ENCODE data around the gene LNX1.

LNX1 gene

GRCh38 chr4:53547983-53548382 lies 43.3 kb downstream of the LNX1 start (continued):
- no peak for TF ChIP-seq TSHZ2 (CRISPR knock-in tag; IDR thresholded peaks at IDR 0.05)
- TF ChIP-seq BACH2 (CRISPR knock-in tag; IDR thresholded peaks at IDR 0.05; ENCODE audit: borderline replicate concordance), result no peak
- no peak for TF ChIP-seq ESRRG (CRISPR knock-in tag; IDR thresholded peaks at IDR 0.05)
- no peak for TF ChIP-seq ZFP30 (CRISPR knock-in tag; IDR thresholded peaks at IDR 0.05)
- no peak for TF ChIP-seq ZC3H10 (CRISPR knock-in tag; IDR thresholded peaks at IDR 0.05)
- TF ChIP-seq GLIS3 (CRISPR knock-in tag; IDR thresholded peaks at IDR 0.05), result no peak
- no peak for TF ChIP-seq CSDC2 (CRISPR knock-in tag; IDR thresholded peaks at IDR 0.05)
- no peak for TF ChIP-seq ZNF70 (CRISPR knock-in tag; IDR thresholded peaks at IDR 0.05)

- ATAC-seq, result no peak
- TF ChIP-seq ZC3H10 (CRISPR knock-in tag; IDR thresholded peaks at IDR 0.05), result no peak
Observed at GRCh38 chr4:53545942-53546581, 45.2 kb downstream of the LNX1 start.

GRCh38 chr4:53545273-53545672 lies 46.0 kb downstream of the LNX1 start:
- no peak for ATAC-seq
- no peak for TF ChIP-seq SNAI2 (CRISPR knock-in tag; IDR thresholded peaks at IDR 0.05)
- no peak for TF ChIP-seq CSDC2 (CRISPR knock-in tag; IDR thresholded peaks at IDR 0.05)
- TF ChIP-seq TOX (CRISPR knock-in tag; IDR thresholded peaks at IDR 0.05; ENCODE audit: borderline replicate concordance), result no peak
- TF ChIP-seq ARNTL (CRISPR knock-in tag; IDR thresholded peaks at IDR 0.05; ENCODE audit: borderline replicate concordance, low read depth), result no peak
- no peak for TF ChIP-seq ISL1 (CRISPR knock-in tag; IDR thresholded peaks at IDR 0.05)
- TF ChIP-seq CSRNP3 (CRISPR knock-in tag; IDR thresholded peaks at IDR 0.05), result no peak
- no peak for TF ChIP-seq OSR1 (CRISPR knock-in tag; IDR thresholded peaks at IDR 0.05)
- no peak for TF ChIP-seq TCF4 (CRISPR knock-in tag; IDR thresholded peaks at IDR 0.05; ENCODE audit: borderline replicate concordance)
- TF ChIP-seq GLIS3 (CRISPR knock-in tag; IDR thresholded peaks at IDR 0.05), result no peak
- TF ChIP-seq ZNF565 (CRISPR knock-in tag; conservative IDR thresholded peaks at IDR 0.05; ENCODE audit: low read depth), result no peak
- TF ChIP-seq ZC3H10 (CRISPR knock-in tag; IDR thresholded peaks at IDR 0.05), result no peak
- no peak for TF ChIP-seq ZNF8 (CRISPR knock-in tag; IDR thresholded peaks at IDR 0.05)
- TF ChIP-seq BACH2 (CRISPR knock-in tag; IDR thresholded peaks at IDR 0.05; ENCODE audit: borderline replicate concordance), result no peak
- no peak for TF ChIP-seq PATZ1 (CRISPR knock-in tag; IDR thresholded peaks at IDR 0.05; ENCODE audit: borderline replicate concordance)
- TF ChIP-seq ZFP3 (CRISPR knock-in tag; IDR thresholded peaks at IDR 0.05), result no peak
- no peak for TF ChIP-seq ESRRG (CRISPR knock-in tag; IDR thresholded peaks at IDR 0.05)
- no peak for TF ChIP-seq ZFP30 (CRISPR knock-in tag; IDR thresholded peaks at IDR 0.05)
- no peak for TF ChIP-seq CREB5 (CRISPR knock-in tag; IDR thresholded peaks at IDR 0.05; ENCODE audit: low read depth)

GRCh38 chr4:53543561-53543960 lies 47.7 kb downstream of the LNX1 start:
- no peak for ATAC-seq
- TF ChIP-seq ZNF70 (CRISPR knock-in tag; IDR thresholded peaks at IDR 0.05), result no peak
- no peak for TF ChIP-seq CREB5 (CRISPR knock-in tag; IDR thresholded peaks at IDR 0.05; ENCODE audit: low read depth)
- TF ChIP-seq ZNF565 (CRISPR knock-in tag; conservative IDR thresholded peaks at IDR 0.05; ENCODE audit: low read depth), result no peak
- no peak for TF ChIP-seq PATZ1 (CRISPR knock-in tag; IDR thresholded peaks at IDR 0.05; ENCODE audit: borderline replicate concordance)
- TF ChIP-seq ARNTL (CRISPR knock-in tag; IDR thresholded peaks at IDR 0.05; ENCODE audit: borderline replicate concordance, low read depth), result no peak
- no peak for TF ChIP-seq SNAI2 (CRISPR knock-in tag; IDR thresholded peaks at IDR 0.05)
- no peak for TF ChIP-seq CSRNP3 (CRISPR knock-in tag; IDR thresholded peaks at IDR 0.05)
- TF ChIP-seq TOX (CRISPR knock-in tag; IDR thresholded peaks at IDR 0.05; ENCODE audit: borderline replicate concordance), result no peak
